ENCODE data around the gene ITPR3. TPM values are rescaled to one million over a fixed set of nuclear protein-coding genes. Genes with fewer than 3 reads are reported as not detected.

ITPR3 gene
- polyA plus RNA-seq, 3 donors from 2014 or later = 0.02 to 7.2 (median 1.1) TPM

DNA sequence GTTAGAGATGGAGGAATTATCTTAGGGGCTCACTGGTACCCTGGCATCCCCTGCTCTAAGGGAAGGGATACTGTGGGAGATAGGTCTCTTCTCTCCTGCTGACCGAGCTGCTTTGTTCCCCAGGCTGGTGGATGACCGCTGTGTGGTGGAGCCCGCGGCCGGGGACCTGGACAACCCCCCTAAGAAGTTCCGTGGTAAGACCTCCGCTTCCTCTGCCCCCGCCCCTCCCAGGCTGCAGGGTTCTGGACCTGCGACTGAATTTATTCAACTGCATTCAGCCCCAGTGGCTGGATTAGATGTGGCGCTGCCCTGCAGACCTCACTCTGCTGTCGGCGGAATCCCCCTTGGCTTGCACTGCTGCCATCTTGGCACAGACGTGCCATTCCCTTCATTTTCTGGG lies 19.2 kb downstream of the ITPR3 start:
- no peak overlapping the region for H3K4me3 Mint-ChIP-seq
- DNase-seq = no peak
- no peaks in the 10 kb centered on the region for H3K9me3 Mint-ChIP-seq
- no peak overlapping the region for H3K27ac Mint-ChIP-seq
- H3K4me1 Mint-ChIP-seq = peaks cover 46 to 64% of the 10 kb centered on the region in 2 donors
- peaks cover 0 to 3% (median 2%) of the 10 kb centered on the region in 3 donors for H3K27me3 Mint-ChIP-seq (ENCODE audit: low read depth in 3 of 3)
- peaks cover 0 to 8% (median 0%) of the 10 kb centered on the region in 3 donors for H3K36me3 Mint-ChIP-seq

DNA sequence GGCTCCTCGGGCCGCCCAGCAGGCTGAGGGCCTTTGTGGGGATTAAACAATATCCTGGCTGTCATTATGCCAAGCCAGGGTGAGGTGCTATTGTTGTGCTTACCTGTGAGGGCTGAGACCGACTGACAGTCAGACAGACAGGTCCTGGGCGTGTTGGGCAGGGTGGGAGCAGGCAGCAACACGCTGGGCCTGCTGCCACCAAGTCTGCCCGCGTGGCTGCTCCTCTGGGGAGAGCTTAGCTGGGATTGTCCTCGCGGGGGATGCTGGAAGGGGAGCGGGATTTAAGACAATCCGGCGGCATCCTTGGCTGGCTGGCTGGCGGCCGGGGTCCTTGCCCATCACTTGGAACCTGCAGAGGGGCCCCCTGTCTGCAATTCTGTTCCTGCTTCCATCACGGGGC lies 20.0 kb downstream of the ITPR3 start:
- DNase-seq = no peak
- Mint-ChIP-seq H3K4me3 (no peak overlapping the region), H3K27ac (no peak overlapping the region), H3K9me3 (no peaks in the 10 kb centered on the region), H3K4me1 (peaks cover 53 to 68% of the 10 kb centered on the region in 2 donors), H3K36me3 (peaks cover 0 to 8% (median 0%) of the 10 kb centered on the region in 3 donors), H3K27me3 (ENCODE audit: low read depth in 3 of 3) (peaks cover 0 to 3% (median 0%) of the 10 kb centered on the region in 3 donors)

DNA sequence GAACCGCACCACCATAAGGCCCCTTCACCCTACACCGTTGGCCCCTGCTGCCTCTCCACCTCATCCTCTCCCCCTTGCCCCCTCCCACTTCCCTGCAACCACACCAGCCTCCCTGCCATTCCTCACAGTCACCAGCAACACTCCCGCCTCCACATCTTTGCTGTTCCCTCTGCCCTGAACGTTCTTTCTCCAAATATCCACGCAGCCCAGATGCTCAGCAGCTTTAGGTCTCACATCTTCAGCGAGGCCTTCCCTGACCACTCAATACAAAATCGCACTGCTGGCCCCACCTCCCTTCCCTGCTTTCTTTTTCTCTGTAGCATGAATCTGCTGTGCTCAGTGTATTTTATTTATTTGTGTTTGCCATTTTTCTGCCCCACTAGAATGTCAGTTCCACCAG lies 20.5 kb downstream of the ITPR3 start:
- H3K36me3 Mint-ChIP-seq = peaks cover 0 to 5% (median 0%) of the 10 kb centered on the region in 3 donors

DNA sequence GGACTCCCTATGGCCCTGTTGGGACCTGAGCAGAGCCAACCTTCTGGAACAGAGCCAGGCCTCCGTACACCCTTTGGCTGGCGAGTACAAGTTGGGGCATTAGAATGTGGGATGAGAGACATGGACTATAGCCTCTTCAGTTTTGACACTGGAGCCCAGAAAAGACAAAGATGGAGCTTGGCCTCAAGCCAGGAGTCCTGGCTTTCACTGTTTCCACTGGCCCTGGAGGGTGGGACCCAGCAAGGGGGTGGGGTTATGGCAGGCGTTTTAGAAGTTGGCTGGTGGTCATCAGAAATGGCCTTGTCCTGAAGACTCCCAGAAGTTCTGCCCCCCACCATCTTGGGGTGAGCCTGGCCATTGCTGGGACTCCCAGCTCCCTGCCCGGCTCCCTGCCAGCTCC lies 21.8 kb downstream of the ITPR3 start:
- Mint-ChIP-seq H3K9me3 (no peaks in the 10 kb centered on the region), H3K4me3 (no peak overlapping the region), H3K27me3 (ENCODE audit: low read depth in 3 of 3) (peaks cover 0 to 2% (median 1%) of the 10 kb centered on the region in 3 donors), H3K27ac (peak overlapping the region in 1 of 6 donors; percentile 93), H3K4me1 (peaks cover 57 to 70% of the 10 kb centered on the region in 2 donors), H3K36me3 (peaks cover 0 to 8% (median 4%) of the 10 kb centered on the region in 3 donors)
- no peak for DNase-seq

More for the DNA sequence above, 20.5 kb downstream of the ITPR3 start:
- H3K27me3 Mint-ChIP-seq (ENCODE audit: low read depth in 3 of 3) = peaks cover 0 to 3% (median 0%) of the 10 kb centered on the region in 3 donors
- H3K27ac Mint-ChIP-seq = peak overlapping the region; percentile 10 to 89 (median 57)
- no peaks in the 10 kb centered on the region for H3K9me3 Mint-ChIP-seq
- H3K4me3 Mint-ChIP-seq = no peak overlapping the region
- peaks cover 53 to 68% of the 10 kb centered on the region in 2 donors for H3K4me1 Mint-ChIP-seq
- DNase-seq = no peak

DNA sequence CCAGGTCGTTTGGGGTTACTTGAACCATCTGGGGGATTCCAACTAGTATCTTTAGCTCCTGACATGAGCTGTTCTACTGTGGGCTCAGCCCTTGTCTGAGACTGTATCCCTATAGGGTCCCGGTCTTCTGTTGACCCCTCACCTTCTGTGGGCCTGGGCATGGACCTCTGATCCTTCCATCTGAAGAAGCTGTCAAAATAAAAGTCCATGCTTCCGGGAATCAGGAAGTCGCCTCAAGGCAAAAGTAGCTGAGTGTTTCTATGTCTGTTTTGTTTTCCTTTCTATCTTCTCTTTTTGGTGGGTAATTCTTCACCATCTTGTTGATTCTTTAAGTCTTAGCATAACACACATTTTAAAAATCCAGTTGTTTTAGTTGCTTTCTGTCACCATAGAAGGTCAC lies 30.3 kb downstream of the ITPR3 start:
- Mint-ChIP-seq H3K27me3 (ENCODE audit: low read depth in 3 of 3) (peaks cover 0 to 4% (median 0%) of the 10 kb centered on the region in 3 donors), H3K4me1 (peaks cover 19 to 32% of the 10 kb centered on the region in 2 donors), H3K27ac (peak overlapping the region in 2 of 6 donors; percentile 49 to 71), H3K9me3 (no peaks in the 10 kb centered on the region), H3K36me3 (peaks cover 4 to 17% (median 9%) of the 10 kb centered on the region in 3 donors), H3K4me3 (no peak overlapping the region)
- DNase-seq = no peak

DNA sequence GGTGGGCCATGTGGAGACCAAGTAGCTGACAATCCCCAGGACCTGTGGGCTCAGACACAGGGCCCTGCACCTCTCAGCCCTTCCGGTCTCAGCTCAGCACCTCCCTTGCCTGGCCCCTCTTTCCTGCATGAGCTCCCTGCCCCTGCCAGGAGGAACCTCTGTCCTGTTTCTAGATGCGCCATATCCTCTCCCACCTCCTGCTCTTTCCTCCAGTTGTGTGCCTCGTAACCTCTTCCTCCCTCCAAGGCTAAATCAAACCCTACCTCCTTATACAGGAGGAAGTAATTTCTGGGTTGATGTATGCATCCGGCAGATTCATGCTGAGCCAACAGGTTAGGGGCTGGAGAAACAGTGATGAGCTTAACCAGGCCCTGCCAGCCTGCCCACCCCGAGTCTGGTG lies 30.9 kb downstream of the ITPR3 start:
- Mint-ChIP-seq H3K9me3 (no peaks in the 10 kb centered on the region), H3K27me3 (ENCODE audit: low read depth in 3 of 3) (peaks cover 0 to 4% (median 0%) of the 10 kb centered on the region in 3 donors), H3K4me3 (no peak overlapping the region), H3K27ac (peak overlapping the region in 1 of 6 donors; percentile 30), H3K4me1 (peaks cover 18 to 31% of the 10 kb centered on the region in 2 donors), H3K36me3 (peaks cover 4 to 17% (median 9%) of the 10 kb centered on the region in 3 donors)
- no peak for DNase-seq

DNA sequence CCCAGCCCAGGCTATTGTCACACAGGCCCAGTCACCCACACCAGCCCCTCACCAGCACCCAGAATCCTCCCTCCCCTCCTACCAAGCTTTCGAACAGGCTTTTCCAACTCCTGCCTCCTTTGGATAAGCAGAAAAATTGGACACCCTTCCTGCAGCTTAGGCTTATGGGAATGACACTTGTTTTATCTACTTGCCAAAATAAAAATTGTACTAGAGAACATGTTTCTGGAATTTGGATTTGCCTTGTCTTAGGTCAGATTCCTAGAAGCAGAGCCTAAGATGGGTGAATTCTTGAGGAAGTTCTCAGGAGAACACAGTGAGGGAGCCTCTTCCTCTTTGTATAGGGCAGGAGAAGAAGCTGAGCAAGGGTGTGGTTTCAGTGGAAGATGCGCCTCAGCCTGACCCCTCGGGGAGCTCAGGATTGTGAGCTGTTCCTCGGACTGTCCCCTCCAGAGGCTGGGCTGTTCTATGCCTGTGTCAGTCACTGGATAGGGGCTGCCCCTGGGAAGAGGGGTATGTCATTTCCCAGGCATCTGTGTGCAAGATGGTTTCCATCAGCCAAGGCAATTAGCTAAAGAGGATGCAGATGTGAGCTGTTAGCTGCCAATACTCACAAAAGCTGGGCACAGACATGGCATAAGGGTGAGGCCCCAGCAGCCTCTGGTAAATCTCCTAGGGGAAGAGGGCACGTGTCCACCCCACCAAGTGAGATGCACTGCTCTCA lies 33.9 kb downstream of the ITPR3 start:
- Mint-ChIP-seq H3K4me3 (no peak overlapping the region), H3K27ac (peak overlapping the region in 2 of 6 donors; percentile 16 to 46), H3K27me3 (ENCODE audit: low read depth in 3 of 3) (peaks cover 0 to 3% (median 0%) of the 10 kb centered on the region in 3 donors), H3K4me1 (peaks cover 8 to 19% of the 10 kb centered on the region in 2 donors), H3K9me3 (no peaks in the 10 kb centered on the region), H3K36me3 (peaks cover 3 to 20% (median 7%) of the 10 kb centered on the region in 3 donors)
- no peak for DNase-seq

DNA sequence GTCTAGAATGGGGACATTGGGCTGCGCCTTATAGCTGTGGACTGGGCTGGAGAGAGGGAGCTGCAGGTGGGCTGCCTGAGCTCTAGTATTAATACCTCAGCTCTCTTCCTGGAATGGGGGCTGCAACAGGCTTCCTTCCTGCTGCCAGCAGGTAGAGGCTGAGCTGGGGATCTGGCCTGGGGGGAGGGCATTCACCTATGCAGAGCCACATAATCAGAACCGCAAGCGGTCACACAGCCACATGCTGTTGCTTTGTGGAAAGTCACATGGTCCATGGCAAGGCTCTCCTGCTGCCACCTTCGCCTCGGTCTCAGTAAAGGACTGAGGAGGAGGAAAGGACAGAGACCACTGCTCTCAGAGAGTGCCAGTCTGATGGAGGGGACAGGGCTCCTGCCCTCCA lies 35.7 kb downstream of the ITPR3 start:
- Mint-ChIP-seq H3K4me1 (peaks cover 7 to 9% of the 10 kb centered on the region in 2 donors), H3K9me3 (no peaks in the 10 kb centered on the region), H3K27ac (no peak overlapping the region), H3K27me3 (ENCODE audit: low read depth in 3 of 3) (peaks cover 0 to 3% (median 0%) of the 10 kb centered on the region in 3 donors), H3K36me3 (peaks cover 4 to 19% (median 5%) of the 10 kb centered on the region in 3 donors), H3K4me3 (no peak overlapping the region)
- DNase-seq = no peak

DNA sequence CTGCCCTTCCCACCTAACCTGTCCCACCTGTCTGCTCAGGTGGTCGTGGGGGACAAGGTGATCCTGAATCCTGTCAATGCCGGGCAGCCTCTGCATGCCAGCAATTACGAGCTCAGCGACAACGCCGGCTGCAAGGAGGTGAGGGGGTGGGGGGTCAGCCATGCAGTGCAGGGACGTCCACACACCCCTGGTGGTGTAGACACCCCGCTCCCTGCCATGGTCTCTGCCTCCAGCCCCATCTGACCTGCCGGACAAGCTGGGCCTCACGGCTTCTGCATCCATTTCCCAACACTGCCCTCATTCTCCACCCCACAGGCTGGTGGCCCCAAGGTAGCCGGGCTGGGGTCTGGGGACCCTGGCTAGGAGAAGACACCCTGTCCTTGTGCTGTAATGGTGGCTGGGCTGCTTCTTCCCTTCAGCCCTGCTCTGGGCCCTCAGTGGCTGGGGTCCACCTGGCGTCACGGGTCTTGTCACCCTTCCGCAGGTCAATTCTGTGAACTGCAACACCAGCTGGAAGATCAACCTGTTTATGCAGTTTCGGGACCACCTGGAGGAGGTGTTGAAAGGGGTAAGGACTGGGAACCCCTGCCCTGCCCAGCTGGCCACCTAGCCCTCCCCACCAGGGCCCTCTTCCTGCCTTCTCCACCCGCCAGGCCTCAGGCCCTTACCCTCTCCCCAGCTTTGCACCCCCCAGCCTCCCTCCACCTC lies 38.0 kb downstream of the ITPR3 start:
- peaks cover 0 to 3% (median 0%) of the 10 kb centered on the region in 3 donors for H3K27me3 Mint-ChIP-seq (ENCODE audit: low read depth in 3 of 3)
- H3K9me3 Mint-ChIP-seq = no peaks in the 10 kb centered on the region
- H3K36me3 Mint-ChIP-seq = peaks cover 4 to 23% (median 9%) of the 10 kb centered on the region in 3 donors
- no peak overlapping the region for H3K4me3 Mint-ChIP-seq
- no peak overlapping the region for H3K27ac Mint-ChIP-seq
- H3K4me1 Mint-ChIP-seq = peaks cover 5 to 6% of the 10 kb centered on the region in 2 donors
- DNase-seq = no peak

DNA sequence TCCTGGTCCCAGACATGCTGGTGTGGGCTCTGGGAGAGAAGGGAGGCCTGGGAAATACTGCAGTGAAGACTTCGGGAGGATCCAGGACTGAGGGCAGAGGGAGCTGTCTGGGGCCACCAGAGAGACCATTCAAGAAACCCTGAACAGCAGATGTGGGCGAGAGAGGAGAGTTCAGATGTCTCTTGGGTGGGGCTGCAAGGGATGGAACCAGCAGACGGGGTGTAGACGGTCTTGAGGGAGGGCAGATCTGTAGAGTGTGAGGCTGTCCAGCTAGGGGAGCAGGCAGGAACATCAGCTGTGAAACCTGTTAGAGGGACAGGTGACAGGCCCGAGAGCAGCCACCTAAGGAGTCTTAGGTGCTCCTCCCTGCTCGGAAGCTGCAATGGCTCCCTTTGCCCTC lies 38.9 kb downstream of the ITPR3 start:
- H3K4me1 Mint-ChIP-seq = peaks cover 2 to 6% of the 10 kb centered on the region in 2 donors
- peaks cover 4 to 21% (median 11%) of the 10 kb centered on the region in 3 donors for H3K36me3 Mint-ChIP-seq
- no peaks in the 10 kb centered on the region for H3K27me3 Mint-ChIP-seq (ENCODE audit: low read depth in 3 of 3)
- no peak overlapping the region for H3K27ac Mint-ChIP-seq
- DNase-seq = no peak
- no peaks in the 10 kb centered on the region for H3K9me3 Mint-ChIP-seq
- no peak overlapping the region for H3K4me3 Mint-ChIP-seq

DNA sequence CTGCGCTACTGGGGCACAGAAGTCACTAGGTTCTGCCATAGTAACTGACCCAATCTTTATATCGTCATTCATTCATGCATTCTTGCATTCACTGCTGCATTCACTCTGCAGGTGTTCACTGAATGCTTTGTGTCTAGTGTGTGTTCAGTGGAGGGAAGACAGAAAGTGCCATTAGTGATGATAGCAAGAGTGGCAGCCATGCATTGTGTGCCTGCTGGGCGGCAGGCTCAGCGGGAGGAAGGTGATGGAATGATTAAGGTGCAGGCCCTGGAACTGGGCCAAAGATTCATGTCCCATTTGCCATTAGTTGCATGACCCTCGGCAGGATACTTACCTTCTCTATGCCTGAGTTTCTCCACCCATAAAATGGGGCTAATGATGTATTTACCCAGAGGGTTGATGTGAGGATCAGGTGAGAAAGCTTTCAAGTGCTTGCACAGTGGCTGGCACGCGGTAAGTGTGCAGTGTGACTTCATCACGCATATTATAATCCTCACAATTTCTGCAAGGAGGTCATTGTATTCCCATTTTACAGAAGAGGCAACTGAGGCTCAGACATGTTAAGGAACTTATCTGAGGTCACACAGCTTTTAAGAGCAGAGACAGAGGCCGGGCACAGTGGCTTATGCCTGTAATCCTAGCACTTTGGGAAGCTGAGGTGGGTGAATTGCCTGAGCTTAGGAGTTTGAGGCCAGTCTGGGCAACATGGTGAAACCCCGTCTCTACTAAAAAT lies 40.1 kb downstream of the ITPR3 start:
- H3K27ac Mint-ChIP-seq = no peak overlapping the region
- peaks cover 6 to 21% (median 11%) of the 10 kb centered on the region in 3 donors for H3K36me3 Mint-ChIP-seq

DNA sequence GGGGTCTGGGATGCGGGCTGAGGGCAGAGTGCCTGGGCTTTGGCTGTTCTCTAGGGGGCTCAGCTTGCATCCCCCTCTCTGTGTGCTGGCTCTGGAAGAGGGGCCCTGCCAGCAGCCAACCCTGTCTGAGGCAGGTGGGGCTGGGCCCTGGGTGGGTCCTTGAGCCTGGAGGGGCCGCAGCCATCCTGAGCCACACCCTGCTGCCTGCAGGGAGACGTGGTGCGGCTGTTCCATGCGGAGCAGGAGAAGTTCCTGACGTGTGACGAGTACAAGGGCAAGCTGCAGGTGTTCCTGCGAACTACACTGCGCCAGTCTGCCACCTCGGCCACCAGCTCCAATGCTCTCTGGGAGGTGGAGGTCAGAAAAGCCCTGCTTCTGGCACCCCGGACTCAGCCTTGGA lies 41.2 kb downstream of the ITPR3 start:
- DNase-seq = no peak
- no peak overlapping the region for H3K4me3 Mint-ChIP-seq
- H3K27ac Mint-ChIP-seq = no peak overlapping the region
- no peaks in the 10 kb centered on the region for H3K4me1 Mint-ChIP-seq
- no peaks in the 10 kb centered on the region for H3K9me3 Mint-ChIP-seq
- peaks cover 10 to 21% (median 11%) of the 10 kb centered on the region in 3 donors for H3K36me3 Mint-ChIP-seq
- H3K27me3 Mint-ChIP-seq (ENCODE audit: low read depth in 3 of 3) = no peaks in the 10 kb centered on the region

More for the DNA sequence above, 40.1 kb downstream of the ITPR3 start:
- Mint-ChIP-seq H3K27me3 (ENCODE audit: low read depth in 3 of 3) (no peaks in the 10 kb centered on the region), H3K4me1 (peaks cover 2 to 6% of the 10 kb centered on the region in 2 donors), H3K4me3 (no peak overlapping the region), H3K9me3 (no peaks in the 10 kb centered on the region)
- no peak for DNase-seq

DNA sequence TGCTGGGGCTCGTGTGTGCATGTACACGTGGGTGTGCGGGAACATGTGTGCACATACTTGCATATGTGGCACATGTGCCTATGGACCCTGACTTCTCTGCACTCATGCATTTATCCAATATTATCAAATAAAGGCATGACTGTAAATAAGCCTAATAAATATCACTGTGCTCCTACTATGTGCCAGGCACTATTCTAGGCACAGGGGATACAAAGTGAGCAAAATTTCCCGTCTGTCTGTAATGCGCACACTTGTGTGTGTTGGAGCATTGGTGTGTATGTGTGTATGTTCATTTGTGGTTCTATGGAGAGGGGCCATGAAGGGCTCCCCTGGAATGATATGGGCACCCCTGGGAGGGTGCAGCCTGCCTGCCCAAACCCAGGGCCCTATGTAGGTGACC lies 41.9 kb downstream of the ITPR3 start:
- H3K9me3 Mint-ChIP-seq = no peaks in the 10 kb centered on the region

More for the DNA sequence above, 41.9 kb downstream of the ITPR3 start:
- DNase-seq = no peak
- Mint-ChIP-seq H3K36me3 (peaks cover 10 to 18% (median 14%) of the 10 kb centered on the region in 3 donors), H3K4me1 (no peaks in the 10 kb centered on the region), H3K4me3 (no peak overlapping the region), H3K27me3 (ENCODE audit: low read depth in 3 of 3) (no peaks in the 10 kb centered on the region), H3K27ac (peak overlapping the region in 1 of 6 donors; percentile 53)

Data from immature natural killer cell (primary cell).